WERI-Rb-1 (cell line): ENCODE measurements around the gene MMAB.

Source experiments
- DNase-seq: peaks from one replicate; pipeline ENCODE4 v3.0.0-alpha.2; 2020
- H3K27ac ChIP-seq: fragments of 250-450 bp; sonication (Bioruptor Pico); 2 replicates; pipeline ENCODE4 v1.5.1; 2020; ENCODE audit warnings: mild to moderate bottlenecking, moderate library complexity
- H3K27me3 ChIP-seq: fragments of 250-450 bp; sonication (Bioruptor Pico); 2 replicates; pipeline ENCODE4 v1.5.1; 2021; ENCODE audit warnings: mild to moderate bottlenecking, low read depth, moderate library complexity; ENCODE audit not compliant: insufficient read depth, severe bottlenecking
- H3K36me3 ChIP-seq: fragments of 250-450 bp; sonication (Bioruptor Pico); 2 replicates; pipeline ENCODE4 v1.5.1; 2020; ENCODE audit warnings: mild to moderate bottlenecking, moderate library complexity
- H3K4me3 ChIP-seq: 2 replicates; pipeline ENCODE4 v1.5.1; 2011; ENCODE audit warnings: low read depth, mild to moderate bottlenecking, control low read depth, low read length
- H3K9me3 ChIP-seq: fragments of 250-450 bp; sonication (Bioruptor Pico); 2 replicates; pipeline ENCODE4 v1.5.1; 2021; ENCODE audit warnings: mild to moderate bottlenecking, moderate library complexity; ENCODE audit not compliant: severe bottlenecking
- CTCF ChIP-seq: IDR thresholded peaks from 2 replicates; pipeline ENCODE4 v1.5.1; 2011; ENCODE audit warnings: low read depth, mild to moderate bottlenecking, control low read depth, inconsistent platforms, low read length

Gene MMAB

GRCh38 chr12:109611223-109611622, 37.9 kb upstream of the MMAB start:
- no peak for TF ChIP-seq CTCF
- DNase-seq, result no peak
- Histone ChIP-seq H3K27ac (no peak overlapping the region), H3K27me3 (no peaks in the 10 kb centered on the region), H3K36me3 (no peaks in the 10 kb centered on the region), H3K4me3 (no peak overlapping the region), H3K9me3 (no peaks in the 10 kb centered on the region)

GRCh38 chr12:109610523-109610922, 37.2 kb upstream of the MMAB start:
- TF ChIP-seq CTCF, result no peak
- Histone ChIP-seq H3K9me3 (no peaks in the 10 kb centered on the region), H3K36me3 (no peaks in the 10 kb centered on the region), H3K27me3 (no peaks in the 10 kb centered on the region), H3K4me3 (no peak overlapping the region), H3K27ac (no peak overlapping the region)
- DNase-seq, result no peak

GRCh38 chr12:109609342-109609741, 36.0 kb upstream of the MMAB start:
- DNase-seq, result no peak

GRCh38 chr12:109608793-109609192, 35.5 kb upstream of the MMAB start:
- no peaks in the 10 kb centered on the region for H3K27me3 ChIP-seq
- no peaks in the 10 kb centered on the region for H3K9me3 ChIP-seq
- H3K27ac ChIP-seq, result no peak overlapping the region
- no peak for DNase-seq
- no peaks in the 10 kb centered on the region for H3K36me3 ChIP-seq
- no peak for TF ChIP-seq CTCF
- no peak overlapping the region for H3K4me3 ChIP-seq

More at GRCh38 chr12:109609342-109609741, 36.0 kb upstream of the MMAB start:
- no peaks in the 10 kb centered on the region for H3K9me3 ChIP-seq
- H3K4me3 ChIP-seq, result no peak overlapping the region
- no peak overlapping the region for H3K27ac ChIP-seq
- no peaks in the 10 kb centered on the region for H3K27me3 ChIP-seq
- TF ChIP-seq CTCF, result no peak
- H3K36me3 ChIP-seq, result no peaks in the 10 kb centered on the region

GRCh38 chr12:109608270-109608669, 35.0 kb upstream of the MMAB start:
- H3K27ac ChIP-seq, result no peak overlapping the region
- TF ChIP-seq CTCF, result no peak
- H3K4me3 ChIP-seq, result no peak overlapping the region
- no peak for DNase-seq
- no peaks in the 10 kb centered on the region for H3K27me3 ChIP-seq
- H3K36me3 ChIP-seq, result no peaks in the 10 kb centered on the region
- H3K9me3 ChIP-seq, result no peaks in the 10 kb centered on the region

- Histone ChIP-seq H3K27ac (no peak overlapping the region; the same call in 1 of the 2 replicates), H3K27me3 (no peaks in the 10 kb centered on the region), H3K4me3 (no peak overlapping the region), H3K36me3 (no peaks in the 10 kb centered on the region), H3K9me3 (no peaks in the 10 kb centered on the region)
- no peak for TF ChIP-seq CTCF
- DNase-seq, result no peak
These were observed 34.3 kb upstream of the MMAB start for GRCh38 chr12:109607618-109608017.
